ENCODE data around the gene GDF11.
"Not testable (repeated sequence)": the region's sequence is repeated elsewhere in the genome, so short reads cannot be mapped to it uniquely, and the experiment has no call there.

GDF11 gene

DNA sequence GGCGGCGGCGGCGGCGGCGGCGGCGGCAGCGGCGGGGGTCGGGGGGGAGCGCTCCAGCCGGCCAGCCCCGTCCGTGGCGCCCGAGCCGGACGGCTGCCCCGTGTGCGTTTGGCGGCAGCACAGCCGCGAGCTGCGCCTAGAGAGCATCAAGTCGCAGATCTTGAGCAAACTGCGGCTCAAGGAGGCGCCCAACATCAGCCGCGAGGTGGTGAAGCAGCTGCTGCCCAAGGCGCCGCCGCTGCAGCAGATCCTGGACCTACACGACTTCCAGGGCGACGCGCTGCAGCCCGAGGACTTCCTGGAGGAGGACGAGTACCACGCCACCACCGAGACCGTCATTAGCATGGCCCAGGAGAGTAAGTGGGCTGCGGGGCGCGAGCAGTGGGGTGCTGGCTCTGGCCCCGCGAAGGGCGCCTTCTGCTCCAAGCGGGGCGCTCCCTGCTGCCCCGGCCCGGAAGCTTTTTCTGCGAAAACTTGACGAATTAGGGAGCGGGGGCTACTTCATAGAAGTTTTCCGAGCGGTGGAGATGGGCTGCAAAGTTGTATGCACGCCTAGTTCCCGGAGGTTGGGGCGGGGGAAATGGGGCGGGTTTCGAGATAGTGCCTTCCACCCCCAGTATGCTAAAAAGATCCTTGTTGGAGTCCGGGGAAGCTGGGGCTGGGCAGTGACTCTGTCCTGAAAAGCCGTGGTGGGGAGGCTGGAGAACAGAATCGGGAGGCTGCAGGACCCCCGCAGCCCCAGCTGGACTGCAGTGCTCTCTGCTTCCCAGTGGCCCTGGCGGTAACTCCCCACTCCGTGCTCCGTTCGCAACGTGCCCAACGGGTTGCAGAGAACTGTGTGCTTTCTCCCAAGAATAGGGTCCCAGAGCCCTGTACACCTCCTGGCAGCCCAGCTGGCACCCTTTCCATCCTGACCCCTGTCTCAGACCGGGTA is 751 bp downstream of the GDF11 start:
- no peak for FAIRE-seq

DNA sequence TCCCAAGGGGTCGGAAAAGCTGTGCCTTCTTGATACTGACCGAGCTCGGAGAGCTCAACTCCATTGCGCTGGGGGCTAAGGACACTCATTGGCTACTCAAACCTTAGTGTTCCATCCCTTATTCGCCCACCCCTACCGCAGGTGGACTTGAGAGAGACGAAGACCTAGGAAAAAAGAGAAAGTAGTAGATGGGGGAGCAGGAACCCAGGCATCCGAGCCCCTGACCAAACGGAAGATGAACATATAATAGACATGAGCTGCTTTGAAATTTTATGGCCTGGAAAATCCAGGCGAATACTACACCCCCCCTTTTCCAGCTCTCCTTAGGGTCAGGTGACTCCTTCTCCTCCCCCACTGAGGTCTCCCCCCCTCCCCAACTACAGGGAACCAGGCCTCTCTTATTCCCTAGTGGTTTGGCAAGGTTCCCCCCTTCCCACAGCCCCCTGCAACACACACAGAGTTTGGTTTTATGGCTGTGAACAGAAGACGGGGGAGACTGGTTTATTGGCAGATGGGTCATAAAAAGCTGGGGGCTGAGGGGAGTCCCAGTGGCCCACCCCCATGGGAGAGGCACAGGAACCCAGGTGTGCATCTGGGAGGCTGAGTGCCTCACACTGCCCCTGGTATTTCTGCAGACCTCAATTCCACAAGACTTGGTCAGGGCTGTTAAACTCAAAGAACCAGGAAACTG is 1.6 kb downstream of the GDF11 start:
- no peak for FAIRE-seq

DNA sequence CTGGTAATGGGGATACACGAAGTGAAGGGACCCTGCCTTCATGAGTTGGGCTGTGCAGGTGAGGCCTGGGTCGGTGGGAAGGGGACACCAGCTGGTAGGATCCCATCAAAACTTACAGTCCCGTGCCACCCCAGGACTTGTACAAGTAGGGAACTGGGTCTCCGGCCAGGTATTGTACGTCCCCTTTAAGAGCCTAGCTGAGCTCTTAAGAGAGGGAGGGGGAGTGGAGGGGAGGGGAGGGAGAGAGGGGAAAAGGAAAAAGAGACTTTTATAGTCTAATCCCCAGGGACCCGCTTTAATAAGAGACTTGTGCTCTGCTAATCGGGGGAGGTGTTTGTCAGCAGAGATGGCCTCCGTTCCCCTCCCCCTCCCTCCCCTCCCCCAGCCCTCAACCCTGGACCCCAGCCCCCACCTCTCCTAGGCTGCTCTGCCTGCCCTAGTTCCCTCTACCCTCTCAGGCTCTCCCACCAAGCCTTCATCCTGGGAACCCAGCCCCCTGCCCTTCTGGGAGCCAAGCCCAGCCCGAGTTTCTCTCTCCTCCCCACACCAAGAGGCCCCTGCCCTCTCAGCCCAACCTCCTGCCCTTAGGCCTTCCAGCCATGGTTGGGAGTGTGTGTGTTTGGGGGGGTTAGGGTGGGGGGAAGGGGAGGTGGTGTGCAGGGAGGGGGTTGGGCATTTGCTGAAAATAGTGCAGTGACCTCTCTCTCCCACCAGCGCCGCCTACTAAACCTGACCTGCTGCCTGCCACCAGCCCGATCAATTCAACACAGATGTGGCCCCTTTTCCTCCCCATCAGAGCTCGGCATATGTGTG is 2.6 kb downstream of the GDF11 start:
- no peak for FAIRE-seq

GRCh38 chr12:55746174-55746912 is 3.4 kb downstream of the GDF11 start:
- no peak for FAIRE-seq

- no peak for FAIRE-seq
These were observed 4.0 kb downstream of the GDF11 start for GRCh38 chr12:55746913-55747231.

- FAIRE-seq, result no peak
These were observed 5.5 kb downstream of the GDF11 start for GRCh38 chr12:55748230-55748993.

- no peak for FAIRE-seq
These were observed 12.3 kb downstream of the GDF11 start for GRCh38 chr12:55755246-55755645.

- FAIRE-seq, result no peak
These were observed 14.8 kb downstream of the GDF11 start for GRCh38 chr12:55757701-55758100.

- not testable (repeated sequence) for FAIRE-seq
These were observed 15.7 kb downstream of the GDF11 start for GRCh38 chr12:55758575-55758974.

GRCh38 chr12:55760663-55761062 is 17.7 kb downstream of the GDF11 start:
- FAIRE-seq, result no peak

DNA sequence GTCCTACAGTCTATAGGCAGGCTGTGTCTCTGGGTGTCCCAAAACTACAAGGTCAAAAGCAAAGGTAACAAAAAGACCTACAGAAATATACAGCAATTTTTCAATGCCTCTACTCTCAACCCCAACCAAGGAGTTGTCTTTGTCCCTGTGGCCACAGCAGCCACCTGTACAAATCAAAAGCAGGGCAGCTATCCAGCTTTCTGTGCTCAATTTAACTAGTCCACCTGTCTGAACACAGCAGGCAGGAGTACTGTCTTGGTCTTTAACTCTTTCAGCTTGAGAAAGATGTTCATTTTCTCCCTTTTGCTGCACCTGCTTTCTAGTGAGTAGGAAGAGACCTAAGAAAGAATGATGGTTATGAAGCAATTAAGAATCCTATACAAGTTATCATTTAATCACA is 19.7 kb downstream of the GDF11 start:
- FAIRE-seq, result no peak

DNA sequence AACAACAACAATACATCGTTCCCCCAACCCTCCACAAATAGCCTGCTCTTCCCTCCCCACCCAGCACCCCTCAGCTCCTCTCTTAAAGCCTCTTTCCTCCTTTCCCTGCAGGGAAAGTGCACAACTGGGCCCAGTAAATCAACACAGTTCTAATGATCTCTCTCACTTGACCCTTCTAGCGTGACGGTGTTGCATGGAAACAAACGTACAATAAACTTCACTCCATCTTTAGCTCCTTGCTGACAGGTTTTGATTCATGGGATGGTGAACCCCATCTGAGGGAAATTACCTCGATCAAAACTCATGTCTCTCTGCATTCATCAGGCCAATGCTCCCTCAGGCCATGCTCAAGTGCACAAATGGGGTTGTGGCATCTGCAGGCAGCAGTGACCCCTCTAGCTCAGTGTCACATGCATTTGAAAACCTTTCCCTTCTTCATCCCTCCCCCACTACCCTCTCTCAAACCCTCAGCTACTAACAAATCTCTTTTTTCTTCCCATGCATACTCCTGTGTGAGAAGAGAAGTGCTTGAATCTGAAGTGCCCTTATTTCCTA is 22.9 kb downstream of the GDF11 start:
- FAIRE-seq, result no peak

GRCh38 chr12:55767156-55767555 is 24.2 kb downstream of the GDF11 start:
- FAIRE-seq, result no peak

- no peak for FAIRE-seq
These were observed 28.8 kb downstream of the GDF11 start for GRCh38 chr12:55771736-55772135.

- FAIRE-seq, result no peak
These were observed 34.9 kb downstream of the GDF11 start for GRCh38 chr12:55777856-55778255.

DNA sequence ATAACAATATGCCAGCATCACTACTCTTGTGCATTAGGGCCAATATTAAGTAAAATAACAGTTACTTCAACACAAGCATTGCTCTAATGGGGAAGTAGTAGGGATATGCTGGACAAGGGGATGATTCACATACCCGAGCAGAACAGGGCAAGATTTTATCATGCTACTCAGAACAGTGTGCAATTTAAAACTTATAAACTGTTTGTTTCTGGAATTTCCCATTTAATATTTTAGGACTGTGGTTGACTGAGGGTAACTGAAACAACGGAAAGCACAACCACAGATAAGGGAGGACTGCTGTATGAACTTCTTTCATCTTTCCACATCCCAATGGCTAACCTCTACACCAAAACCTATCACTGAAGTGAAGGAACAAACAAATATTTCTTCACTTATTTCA is 37.8 kb downstream of the GDF11 start:
- FAIRE-seq, result no peak

GRCh38 chr12:55788546-55788945 is 45.6 kb downstream of the GDF11 start:
- no peak for FAIRE-seq

DNA sequence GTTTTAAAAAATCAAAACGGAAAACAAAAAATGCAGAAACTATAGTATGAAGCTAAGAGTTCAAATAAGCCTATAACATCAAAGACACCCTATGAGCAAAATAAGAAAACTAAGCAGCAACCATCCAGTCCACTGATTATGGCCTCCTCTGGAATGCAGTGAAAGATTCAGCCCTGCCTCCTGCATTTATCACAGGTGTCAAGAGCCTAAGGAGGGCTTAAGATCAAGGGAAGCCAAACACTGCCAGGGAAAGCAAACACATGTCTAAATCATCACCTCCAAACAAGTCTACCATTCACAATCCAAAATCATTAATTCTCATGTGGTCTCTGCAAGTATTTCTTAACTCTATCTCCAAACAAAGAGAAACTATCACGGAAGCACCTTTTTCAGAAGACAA is 46.2 kb downstream of the GDF11 start:
- no peak for FAIRE-seq

DNA sequence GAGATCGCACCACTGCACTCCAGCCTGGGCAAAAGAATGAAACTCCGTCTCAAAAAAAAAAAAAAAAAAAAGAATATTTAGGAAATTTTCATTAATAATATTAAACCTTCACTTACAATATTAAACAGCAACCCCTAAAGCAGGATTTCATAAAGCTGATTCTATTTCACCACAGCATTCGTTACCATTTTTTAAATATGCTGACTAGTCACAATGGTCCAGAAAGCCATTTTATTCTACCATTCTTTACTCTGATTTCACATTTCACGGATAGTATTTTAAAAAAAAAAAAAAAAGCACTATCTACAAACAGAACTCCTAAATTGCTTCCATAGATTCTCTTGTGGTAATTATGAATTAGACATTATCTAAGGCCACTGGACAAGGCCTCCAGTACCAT is 47.0 kb downstream of the GDF11 start:
- FAIRE-seq, result no peak

DNA sequence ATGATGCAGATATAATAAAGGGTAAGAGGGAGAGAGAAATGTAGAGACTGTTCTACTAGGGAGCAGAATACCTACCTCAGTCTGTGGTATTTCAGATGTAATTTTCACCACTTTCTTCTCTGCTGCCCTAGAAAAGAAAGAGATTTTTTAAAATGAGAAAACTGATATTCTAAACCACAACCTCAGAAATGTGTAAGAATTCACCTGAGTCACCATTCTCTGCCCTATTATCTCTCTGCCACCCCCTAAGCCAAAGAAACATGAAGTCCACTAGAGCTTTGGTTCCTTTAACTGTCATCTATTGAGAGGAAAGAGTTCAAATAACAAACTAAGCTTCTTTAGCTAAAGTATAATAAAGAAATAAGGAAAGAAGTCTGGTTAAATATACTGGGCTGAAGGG is 53.0 kb downstream of the GDF11 start:
- no peak for FAIRE-seq

GRCh38 chr12:55797068-55797467 is 54.1 kb downstream of the GDF11 start:
- FAIRE-seq, result peak; percentile 11

GRCh38 chr12:55797550-55797949 is 54.6 kb downstream of the GDF11 start:
- FAIRE-seq, result no peak

Data from G401.6 (cell line).